ENCODE data around the gene HOXC12.

HOXC12 gene

DNA sequence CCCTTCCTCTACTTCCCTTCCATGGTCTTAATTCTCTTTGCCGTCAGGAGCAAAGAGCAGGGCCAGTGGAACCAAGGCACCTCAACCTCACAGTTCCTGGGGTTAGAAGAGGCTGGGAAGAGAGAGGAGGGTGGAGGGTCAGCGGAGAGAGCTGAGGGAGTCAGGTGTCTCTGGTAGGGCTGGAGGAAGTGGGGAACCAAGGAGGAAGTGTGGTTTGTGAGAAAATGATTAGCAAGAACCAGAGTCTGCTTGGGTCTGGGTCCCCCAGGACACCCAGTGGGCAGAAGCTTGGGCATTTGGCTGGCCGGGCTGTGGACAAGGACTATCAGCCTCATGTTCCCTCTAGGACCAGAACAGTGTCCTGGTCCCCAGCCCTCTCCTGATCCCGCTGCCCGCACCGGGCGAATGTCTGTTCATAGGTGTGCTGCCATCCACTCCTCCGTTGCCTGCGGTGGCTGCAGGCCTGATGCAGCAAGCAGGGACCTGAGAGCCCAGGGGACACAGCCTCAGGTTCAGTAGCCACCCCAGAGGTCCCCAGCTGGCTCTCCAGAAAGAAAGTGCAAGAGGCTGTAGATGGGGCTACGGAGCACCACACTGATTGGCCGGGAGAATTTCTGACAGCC is 2.3 kb downstream of the HOXC12 start:
- DNase-seq = no peak

DNA sequence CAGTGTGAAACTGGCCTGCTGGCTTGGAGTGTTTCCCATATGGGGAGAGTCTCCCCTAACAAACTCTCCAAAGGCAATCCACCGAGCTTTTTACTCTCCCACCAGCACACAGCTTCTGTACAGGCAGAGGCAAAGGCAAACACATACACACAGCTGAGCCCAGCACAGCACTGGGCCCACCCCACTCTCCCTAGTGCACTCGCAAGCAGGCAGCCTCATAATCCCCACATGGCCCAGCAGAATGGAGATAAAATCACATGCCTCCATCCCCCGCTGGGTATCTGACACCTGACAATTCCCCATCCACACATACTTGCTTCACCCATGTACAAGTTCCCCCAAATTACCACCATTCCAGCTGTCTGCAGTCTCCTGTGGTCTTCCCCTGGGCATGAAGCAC is 3.4 kb downstream of the HOXC12 start:
- DNase-seq = no peak

DNA sequence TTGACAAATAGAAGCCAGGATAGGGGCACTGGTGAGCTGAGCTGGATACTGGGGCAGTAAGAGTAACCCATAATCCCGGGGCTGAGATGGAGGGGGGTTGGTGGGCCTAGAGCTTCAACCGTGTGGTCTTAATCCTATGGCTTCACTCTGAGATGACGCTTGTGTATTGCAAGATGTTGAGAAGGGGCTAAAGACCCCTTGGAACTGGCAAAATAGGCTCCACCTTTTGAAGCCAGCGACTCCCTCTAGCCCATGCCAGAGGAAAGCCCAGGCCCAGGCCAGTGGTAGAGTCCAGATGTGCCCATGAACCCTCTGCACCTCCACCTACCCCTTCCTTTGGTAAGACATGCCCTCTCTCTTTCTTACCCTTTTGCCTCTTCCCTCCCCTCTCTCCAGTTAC is 4.6 kb downstream of the HOXC12 start:
- DNase-seq = no peak

DNA sequence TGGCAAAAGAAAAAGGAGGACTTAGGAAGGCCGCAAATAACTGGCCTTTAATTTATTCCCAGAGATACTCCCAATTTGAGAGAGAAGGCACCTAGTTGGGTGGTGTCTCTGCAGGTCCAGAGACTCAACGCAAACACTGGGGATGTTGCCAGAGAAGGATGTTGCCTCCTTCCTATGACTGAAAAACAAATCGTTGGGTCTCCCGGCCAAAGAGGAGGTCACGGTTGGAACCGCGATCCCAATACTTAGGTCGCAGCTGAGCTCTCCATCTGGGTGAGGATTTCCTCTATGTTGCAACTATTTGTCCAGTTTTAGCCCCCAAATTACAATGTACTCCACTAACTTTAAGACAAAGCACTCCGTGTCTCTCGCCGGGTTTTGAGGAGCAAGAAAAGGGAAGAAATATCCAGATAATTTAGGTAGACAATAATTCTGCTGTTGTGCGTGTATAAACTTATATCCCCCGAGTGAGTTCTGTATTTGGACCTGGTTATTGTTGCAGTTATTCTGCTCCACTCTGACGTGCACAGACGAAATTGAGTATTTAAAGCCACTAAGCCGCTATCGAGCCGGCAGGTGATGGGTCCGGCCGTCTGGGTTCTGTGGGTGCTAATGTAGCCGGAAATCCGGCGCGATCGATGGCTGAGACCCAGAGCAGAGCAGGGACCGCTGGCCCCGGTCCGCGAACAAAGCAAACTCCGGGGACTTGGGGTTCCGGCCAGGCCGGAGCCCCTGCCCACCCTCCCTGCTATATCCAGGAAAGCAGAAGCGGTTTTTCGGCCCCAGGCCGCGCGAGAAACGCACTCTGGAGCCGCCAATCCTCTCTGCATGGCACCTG is 5.7 kb downstream of the HOXC12 start:
- no peak for DNase-seq

DNA sequence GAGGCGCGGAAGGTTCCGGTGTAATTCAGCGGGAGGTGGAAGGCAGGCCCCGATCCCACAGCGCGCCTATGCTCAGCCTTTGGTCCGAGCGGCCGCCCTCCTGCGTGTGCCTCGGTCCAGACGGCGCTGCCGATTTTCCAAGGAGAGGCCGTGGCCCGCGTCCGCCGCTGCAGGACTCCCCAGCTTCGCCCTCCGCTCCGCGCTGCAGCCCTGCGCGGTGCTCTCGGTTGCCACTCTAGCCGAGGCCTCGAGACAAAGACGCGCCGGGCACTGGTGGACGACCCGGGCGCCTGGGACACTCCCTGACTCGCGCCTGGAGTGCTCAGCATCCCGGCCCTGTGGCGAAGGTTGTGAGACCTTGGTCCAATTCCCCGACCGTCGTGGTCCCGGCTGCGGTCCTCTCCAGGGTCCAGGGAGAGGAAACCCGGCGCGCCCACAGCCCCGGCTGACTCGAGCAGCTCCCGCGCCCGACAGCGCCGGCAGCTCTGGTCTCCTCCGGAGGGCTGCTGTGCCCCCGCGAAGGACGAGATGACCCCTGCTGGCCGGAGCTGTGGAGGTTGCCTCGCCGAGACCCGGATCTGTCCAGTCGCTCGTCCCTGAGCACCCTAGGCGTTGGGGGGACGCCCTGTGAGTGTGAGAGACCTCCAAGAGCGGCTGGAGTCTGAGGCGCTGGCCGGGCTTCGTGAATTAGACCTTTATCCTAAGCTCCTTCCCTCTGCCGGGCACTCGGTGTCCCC is 6.5 kb downstream of the HOXC12 start:
- no peak for DNase-seq

DNA sequence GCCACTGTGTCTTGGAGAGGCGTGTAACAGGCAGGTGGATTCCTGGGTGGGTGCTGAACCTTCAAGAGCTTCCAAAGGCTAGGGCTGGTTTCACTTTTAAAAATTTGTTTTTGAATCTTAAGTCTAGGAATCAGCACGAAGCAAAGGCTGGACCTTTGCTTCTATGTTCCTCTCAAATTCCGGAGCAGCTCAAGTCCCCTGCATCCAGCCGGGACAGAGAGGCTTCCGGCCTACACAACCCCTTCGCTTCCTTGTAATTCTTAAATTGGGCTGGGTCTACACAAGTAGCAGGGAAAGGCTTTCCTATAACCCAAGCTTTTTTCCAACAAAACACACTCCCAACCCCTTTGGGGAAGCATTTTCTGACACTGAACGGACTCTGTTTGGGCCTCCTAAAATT is 8.3 kb downstream of the HOXC12 start:
- DNase-seq = no peak

DNA sequence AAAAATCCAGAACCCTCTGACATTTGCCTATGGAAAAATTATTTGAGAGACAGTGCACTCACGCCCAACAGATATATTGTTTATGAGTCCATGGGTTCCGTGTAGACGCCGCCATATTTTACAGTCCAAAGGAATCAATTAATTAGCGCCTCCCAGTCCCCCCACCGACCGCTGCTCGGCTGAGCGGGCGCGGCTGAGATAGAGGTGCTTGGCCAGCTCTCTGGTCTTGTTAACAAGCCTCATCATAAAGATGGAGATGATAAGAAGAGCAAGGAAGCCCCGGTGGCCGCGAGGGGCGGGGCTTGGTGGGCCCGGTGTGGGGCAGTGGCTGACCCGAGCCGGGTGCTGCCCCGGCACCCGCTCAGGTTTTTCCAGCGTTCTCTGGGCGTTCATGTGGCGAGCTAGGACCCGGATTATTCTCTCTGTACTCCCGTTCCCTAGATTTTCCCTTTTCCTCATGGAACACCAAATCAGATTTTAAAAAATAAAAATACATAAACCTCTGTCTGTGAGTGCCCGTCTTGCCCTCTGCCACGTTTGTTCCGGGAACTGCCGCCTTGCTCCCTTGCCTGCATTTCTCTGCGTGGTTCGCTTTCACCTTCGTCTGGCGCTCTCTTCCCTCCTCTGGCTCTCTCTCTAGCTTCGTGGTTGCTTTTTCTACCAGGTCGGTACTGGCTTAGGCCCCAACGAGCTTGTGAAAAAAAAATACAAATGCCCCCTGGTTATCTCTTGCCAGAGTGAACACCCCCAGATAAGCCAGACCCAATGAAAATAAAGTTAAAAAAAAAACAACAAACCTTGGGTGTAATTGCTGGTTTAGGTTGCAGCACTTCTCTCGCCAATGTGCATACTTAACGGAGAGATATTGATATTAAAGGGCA is 9.0 kb downstream of the HOXC12 start:
- DNase-seq = no peak

DNA sequence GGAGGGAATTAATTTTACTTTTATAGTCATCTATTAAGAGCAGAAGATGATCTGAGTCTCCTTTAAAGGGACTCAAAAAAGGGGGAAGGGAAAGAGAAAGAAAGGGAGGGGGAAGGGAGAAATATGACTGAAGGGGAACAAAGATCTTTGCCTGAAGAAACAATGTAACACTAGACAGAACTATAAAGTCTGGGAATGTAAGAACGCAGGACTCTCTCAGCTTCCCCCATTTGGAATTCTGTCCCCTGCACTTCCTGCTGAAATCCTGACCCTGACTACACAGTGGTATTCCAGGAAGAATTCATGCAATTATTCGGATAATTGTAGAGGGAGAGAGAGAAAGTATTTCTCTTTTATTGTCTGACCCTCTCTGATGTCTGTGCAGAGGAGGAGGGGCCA is 9.6 kb downstream of the HOXC12 start:
- no peak for DNase-seq

DNA sequence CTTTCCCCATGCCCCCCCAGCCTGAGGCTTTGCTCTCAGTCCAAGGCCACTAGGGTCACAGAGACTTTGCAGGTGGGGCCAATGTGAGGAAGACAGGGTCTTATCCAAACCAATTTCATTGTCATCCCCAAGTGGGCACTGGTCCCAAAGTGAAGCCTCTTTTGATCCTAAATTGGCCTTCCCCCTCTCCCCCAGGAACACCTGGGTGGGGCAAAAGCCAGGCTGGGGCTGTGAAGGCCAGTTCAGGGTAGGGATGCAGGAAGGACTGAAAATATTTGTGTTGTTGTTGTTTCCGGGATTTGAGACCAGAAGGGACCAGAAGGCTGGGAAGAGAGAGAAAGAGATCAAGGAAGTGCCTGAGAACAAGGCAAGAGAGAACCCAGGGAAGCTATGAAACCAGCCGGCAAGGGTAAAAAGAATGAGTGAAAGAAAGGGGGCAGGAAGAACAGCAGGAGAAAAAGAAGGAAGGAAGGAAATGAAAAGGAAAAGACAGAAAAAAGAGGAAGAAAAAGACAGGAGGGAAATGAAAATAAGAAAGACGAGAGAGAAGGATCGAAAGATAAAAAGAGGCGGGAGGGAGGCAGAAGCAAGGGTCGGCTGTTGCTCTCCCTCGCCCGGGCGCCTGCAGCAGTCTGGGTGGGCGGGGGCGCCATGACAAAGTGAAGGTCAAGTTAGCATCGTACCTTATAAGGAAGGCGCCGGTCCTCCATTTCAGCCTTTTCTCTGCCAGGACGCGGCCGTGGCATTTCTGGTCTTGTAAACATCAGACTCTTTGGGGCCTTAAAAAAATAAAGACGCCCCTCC is 10.8 kb downstream of the HOXC12 start:
- no peak for DNase-seq

DNA sequence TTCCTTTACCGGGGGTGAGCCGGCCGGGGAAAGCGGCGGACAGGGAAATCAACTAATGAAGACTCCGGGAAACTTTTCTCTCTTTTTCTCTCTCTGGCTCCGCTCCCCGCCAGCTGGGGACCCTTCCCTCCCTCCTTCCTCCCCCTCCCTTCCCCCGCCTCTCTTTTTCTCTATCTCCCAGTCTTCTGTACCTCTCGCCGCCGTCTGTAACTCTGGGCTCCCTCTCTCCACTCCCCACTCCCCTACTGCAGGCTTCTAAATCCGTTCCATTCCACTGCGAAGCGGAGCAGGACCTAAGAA is 11.3 kb downstream of the HOXC12 start:
- no peak for DNase-seq

DNA sequence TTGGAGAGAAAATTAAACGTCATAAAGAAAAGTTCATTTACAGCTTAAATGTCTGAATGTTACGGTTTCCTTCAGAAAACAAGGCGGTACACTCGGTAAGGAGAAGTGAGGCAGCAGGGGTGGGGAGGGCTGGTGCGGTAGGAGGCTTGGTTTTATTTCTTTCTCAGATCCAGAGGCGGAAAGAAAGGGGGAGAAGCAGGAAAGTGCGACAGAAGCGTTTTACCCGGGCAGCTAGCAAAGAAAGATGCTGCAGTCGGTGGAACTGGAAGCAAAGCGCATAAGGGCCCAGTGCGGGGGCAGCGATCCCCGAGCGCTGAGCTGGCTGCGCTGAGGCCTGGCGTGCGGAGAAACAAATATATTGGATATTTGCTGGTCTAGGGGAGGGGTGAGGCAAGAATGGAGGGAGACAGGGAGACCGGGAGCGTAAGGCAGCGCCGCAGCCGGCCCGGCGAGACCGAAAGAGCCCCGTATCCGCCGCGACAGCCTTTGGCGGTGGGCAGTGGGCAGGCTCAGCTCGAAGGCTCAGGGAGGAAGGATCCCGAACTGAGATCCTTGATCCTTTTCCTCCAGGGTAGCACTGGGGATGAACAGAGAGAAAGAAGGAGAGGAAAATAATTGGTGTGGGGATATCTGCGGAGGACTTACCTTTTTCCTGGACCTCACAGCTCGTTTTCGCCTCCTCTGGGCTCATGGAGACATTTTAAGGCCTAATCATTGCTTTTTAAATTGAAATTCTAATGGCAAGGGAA is 11.9 kb downstream of the HOXC12 start:
- DNase-seq = no peak

DNA sequence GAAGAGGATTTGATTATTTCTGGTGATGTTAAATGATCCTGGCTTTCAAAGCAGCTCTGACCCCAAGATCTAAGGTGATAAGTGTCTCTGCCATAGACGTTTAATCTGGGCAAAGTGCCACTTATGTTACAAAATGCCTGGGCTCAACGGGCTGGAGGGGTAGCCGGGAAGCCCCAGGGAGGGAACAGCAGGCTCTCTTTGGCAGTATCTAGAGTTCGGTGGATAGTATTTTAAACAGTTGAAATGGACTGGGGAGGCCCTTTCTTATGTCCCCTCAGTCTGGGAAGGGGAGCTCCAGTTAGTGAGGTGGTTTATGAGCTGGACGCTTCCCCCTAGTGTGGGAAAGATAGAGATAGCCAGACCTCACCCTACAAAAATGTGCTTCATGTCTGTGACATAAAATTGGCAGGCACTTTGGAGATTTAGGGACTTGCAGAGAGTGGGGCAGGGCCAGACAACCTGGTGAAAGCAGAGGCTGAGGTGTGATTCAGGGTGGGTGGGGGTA is 12.8 kb downstream of the HOXC12 start:
- no peak for DNase-seq

DNA sequence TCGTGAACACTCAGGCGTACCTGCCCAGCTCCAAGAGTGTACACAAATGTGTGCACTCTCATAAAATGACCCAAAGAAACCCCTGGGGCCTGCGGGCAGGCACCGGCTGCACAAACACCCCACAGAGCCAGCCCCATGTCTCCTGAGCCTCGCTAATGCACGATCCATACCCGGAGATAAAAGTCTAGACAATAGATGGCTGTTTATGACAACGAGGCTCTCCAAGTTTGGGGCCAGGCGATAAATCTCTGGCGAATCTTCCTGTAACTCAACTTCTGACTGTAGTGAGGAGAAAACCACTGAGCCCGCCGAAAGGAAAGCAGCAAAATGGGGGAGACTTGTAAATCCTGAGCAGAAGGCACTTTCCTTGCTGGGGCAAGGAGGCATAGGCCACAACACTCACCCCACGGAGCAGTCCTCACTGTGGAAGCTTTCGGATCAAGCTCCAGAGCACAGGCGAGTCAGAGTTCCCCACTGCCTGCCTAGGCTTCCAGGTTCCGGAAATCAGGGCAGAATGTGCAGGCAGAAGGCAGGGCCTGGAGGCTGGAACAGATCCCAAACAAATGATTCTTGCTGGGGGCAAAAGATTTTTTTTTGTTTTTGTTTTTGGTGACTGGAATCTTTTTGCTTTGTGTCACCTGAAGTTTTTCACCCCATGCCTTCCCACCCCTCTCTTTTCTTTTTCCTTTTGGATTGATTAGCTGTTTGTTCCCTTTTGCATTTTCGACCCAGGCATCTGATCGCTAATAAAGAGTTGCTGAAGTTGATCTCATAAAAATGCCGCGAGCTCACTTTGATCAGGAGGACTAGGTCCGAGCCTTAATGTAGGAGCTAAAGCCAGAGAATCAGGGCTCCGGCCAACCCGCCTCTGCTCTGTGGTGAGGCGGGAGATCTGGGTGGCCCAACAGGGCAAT is 13.8 kb downstream of the HOXC12 start:
- DNase-seq = no peak

DNA sequence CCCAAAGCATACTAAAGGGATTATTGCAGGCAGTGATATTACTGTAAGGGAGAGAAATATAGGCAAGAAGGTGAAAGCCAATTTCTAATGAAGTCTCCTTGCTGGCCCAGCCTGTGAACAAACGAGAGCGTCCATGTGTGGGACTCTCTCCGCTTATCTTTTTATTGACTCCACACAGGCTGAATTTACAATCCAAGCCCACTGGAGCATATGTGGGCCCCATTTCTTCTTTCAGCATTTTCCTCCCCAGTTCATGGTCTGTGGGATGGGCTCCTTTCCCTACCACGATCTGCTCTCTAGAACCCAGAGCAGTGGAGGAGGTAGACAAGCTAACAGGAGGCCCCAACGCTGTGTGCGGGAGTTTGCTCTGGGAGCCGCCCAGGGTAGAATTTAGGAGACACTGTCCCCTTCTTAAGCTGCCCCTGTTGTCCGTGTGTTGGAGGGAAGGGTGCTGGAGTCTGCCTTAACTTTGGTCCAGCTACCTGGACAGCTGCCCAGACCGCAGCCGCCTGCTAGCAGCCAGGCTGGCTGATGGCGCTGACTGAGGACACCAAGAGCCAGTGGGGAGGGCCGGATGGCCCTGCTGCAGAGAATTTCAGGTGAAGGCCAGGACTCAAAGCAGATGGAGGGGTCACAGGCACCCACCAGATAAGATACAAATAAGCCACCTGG is 15.0 kb downstream of the HOXC12 start:
- no peak for DNase-seq

DNA sequence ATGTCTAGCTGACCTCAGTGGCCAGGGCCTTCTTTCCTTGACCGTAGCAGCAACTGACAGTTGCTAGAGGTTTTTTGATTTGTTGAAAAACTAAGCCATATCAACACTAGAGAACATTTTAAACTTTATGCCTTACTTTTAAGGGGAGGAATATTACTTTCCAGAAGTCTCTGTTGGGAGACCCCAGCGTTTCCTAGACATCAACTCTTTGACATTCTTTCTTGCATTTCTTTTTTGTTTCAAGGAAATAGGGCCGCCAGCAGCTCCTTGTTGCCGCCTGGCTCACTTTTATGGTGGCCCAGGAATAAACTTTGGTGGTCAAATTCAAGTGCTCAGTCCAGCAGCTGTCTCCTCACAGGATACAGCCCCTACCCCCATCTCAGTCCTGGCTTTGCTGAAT is 15.7 kb downstream of the HOXC12 start:
- no peak for DNase-seq

DNA sequence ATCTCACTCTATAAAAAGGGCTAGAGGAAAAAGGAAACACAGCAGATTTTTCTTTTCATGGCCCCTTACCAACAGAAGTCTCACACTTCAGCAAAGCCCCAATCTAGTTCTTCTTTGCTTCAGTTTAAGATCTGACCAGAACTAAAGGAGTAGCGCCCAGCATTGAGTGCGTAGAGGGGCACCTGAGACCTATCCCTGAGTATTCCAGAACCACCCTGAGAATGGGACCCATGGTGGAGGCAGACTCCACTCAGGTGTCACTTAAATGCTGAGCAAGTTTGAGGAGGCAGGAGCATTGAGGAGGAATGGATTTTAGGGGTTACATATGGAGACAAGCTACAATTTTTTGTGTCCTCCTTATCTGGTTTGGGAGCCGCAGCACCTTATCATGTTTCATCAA is 16.4 kb downstream of the HOXC12 start:
- no peak for DNase-seq

DNA sequence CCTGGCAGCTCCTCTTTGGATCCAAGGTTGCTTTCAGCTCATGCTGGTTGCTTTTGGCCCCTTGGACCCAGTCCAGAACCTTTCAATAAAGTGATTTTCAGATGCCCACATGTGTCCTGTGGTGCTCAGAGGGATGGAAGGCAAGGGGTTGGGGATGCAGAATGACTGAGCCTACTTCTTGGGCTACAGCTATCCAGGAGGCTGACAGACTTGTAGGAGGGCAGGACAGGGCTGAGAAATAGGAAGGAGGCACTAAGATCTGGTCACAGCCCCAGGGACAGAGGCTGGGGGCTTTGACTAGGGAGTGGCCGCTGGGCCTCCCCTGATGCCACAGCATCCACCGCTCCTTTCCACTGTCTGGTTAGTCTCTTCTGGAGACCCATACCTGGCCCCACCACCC is 17.0 kb downstream of the HOXC12 start:
- DNase-seq = no peak

DNA sequence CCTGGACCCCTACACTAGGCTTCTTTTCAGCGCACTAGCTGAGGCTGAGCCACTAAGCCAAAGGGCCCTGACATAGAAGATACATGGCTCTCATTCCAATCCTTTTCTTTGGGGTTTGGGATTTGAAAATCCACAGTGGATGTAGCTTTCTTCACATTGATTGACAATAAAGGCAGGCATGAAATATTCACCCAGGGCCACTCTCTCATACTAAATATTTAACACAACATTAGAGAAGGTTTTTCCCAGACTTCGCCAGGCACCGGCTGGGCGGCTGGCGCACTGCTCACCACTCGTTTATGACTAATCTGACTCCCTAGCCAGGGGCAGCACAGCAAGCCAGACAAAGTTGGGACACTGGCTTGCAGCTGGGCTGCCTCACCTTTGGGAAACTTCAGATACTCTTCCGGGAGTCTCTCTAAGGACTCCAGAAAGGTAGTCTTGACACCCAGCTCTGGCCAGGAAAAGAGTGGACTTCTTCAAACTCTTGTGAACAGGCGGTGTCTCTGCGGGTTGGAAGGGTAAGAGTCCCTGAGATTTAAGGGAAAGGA is 17.5 kb downstream of the HOXC12 start:
- no peak for DNase-seq

DNA sequence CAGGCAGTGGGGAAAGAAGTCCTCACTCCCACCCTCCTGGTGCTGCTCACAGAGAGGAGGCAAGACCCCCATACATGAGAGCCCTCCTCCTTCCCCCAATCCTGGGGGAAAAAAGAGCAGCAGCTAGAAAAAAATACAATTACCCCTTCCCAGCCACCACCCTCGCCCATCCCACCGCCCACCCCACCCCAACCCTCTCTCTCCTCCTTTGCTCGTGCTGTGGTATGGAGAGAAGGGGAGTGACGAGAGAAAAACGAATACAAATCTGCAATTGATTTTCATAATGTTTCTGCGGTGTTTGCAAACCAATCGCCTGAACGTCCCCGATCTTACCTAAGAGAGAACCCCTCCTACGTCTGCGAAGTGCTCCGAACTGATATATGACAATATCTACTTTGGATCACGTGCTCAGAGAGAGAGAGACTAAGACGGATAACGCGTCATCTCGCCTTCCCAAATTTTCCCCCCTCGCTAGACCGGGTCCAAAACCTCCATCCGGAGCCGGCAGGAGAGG is 18.1 kb downstream of the HOXC12 start, which contains the start of gene HOXC11:
HOXC11 (plus strand) TSS at position 405 of the 514 bp plus-strand sequence. CDS start 116 bp downstream, outside the sequence.
- no peak for DNase-seq
